Epithelial cell of esophagus (primary cell): Measurements from ENCODE around the gene NUDT2.
"Not testable (repeated sequence)": the region's sequence is repeated elsewhere in the genome, so short reads cannot be mapped to it uniquely, and the experiment has no call there.

Source experiments
- DNase-seq: peaks from one replicate; pipeline ENCODE4 v3.0.0; 2010; ENCODE audit warnings: low read depth
- H3K4me3 ChIP-seq: 2 replicates; pipeline ENCODE4 v1.5.1; 2011; ENCODE audit warnings: mild to moderate bottlenecking, low read length, control low read depth
- TF ChIP-seq, protein P1 (sequence below): IDR thresholded peaks from 2 replicates; pipeline ENCODE4 v1.5.1; 2011; ENCODE audit warnings: low read depth, mild to moderate bottlenecking, low read length, control low read depth, inconsistent platforms; ENCODE audit not compliant: insufficient read depth; ENCODE audit errors: missing control alignments

The NUDT2 gene

DNA sequence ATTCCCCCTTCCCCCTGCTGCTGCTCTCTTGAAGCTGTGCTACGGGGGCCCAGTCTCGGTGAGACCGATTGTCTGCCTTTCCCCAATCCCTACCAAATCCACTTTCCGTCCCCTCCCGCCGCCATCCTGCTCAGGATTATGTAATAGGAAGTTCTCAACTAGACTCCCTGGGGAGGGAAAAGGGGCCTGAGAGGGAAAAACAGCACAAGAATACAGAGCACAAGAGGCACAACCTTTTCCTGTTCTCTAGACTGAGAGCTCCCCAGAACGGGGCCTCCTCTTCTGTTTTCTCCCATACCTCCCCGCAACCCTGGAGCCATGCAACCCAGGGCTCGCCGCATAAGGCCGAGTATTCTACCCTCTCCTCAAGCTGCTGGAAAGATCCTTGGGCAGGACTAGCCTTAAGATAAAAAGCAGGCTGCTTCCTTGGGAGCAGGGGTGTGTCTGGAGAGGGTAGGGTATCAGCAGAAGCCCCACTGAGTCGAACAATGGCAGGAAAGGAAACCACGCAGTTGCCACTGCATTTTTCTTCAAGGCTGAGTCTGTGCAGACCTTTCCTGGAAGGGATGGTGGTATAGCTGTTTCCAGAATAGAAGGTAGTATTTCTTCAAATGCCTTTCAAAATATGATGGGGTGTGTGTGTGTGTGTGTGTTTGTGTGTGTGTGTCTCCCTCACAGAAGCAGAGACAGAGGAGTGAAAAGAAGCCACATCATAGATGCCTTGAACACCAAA lies 34.4 kb downstream of the NUDT2 start:
- DNase-seq = no peak
- H3K4me3 ChIP-seq = no peak overlapping the region
- TF ChIP-seq, protein P1, sequence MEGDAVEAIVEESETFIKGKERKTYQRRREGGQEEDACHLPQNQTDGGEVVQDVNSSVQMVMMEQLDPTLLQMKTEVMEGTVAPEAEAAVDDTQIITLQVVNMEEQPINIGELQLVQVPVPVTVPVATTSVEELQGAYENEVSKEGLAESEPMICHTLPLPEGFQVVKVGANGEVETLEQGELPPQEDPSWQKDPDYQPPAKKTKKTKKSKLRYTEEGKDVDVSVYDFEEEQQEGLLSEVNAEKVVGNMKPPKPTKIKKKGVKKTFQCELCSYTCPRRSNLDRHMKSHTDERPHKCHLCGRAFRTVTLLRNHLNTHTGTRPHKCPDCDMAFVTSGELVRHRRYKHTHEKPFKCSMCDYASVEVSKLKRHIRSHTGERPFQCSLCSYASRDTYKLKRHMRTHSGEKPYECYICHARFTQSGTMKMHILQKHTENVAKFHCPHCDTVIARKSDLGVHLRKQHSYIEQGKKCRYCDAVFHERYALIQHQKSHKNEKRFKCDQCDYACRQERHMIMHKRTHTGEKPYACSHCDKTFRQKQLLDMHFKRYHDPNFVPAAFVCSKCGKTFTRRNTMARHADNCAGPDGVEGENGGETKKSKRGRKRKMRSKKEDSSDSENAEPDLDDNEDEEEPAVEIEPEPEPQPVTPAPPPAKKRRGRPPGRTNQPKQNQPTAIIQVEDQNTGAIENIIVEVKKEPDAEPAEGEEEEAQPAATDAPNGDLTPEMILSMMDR = no peak

DNA sequence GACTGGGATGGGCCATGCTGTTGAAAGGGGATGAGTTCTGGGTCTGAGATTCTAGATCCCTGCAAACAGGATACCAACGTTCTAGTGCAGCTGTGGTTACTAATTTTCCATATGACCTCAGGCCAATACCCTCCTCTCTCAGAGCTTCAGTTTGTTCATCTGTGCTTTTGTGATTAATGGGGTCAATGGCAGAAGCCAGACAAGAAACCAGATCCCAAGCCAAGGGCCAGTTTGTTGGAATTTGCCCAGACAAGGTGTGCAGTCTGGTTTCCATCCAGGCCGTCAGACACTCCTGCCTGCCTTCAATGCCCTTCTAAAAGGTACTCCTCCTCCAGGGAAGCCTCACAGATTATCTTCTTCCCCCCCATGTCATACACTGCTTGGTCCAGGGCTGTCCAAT lies 35.9 kb downstream of the NUDT2 start:
- no peak overlapping the region for H3K4me3 ChIP-seq
- no peak for DNase-seq
- TF ChIP-seq, protein P1 = no peak

DNA sequence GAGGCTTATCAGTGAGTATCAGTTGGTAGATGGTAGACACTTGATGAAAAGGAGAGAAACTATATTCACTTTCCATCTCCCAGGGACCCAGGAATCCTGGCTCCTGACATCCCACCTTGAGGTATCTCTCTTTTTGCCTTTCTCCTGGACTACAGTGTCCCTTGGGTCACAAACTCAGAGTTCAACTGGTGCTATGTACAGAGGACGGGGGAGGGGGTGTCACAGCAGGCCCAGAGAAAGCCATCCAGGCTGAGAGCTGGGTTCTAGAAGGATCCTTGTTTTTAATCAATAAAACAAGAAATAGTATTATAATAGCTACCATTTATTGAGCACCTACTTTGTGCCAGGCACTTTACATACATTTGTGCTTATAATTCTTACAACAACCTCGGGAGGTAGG lies 37.0 kb downstream of the NUDT2 start:
- H3K4me3 ChIP-seq = no peak overlapping the region
- TF ChIP-seq, protein P1 = no peak
- DNase-seq = no peak

DNA sequence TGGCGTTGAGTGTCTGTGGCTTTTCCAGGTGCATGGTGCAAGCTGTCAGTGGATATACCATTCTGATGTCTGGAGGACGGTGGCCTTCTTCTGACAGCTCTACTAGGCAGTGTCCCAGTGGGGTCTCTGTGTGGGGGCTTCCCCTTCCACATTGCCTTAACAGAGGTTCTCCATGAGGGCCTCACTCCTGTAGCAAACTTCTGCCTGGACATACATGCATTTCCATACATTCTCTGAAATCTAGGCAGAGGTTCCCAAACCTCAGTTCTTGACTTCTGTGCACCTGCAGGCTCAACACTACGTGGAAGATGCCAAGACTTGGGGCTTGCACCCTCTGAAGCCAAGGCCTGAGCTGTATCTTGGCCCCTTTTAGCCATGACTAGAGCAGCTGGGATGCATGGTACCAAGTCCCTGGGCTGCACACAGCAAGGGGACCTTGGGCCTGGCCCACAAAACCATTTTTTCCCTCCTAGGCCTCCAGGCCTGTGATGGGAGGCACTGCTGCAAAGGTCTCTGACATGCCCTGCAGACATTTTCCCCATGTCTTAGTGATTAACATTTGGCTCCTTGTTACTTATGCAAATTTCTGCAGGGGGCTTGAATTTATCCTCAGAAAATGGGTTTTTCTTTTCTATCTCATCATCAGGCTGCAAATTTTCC lies 38.5 kb downstream of the NUDT2 start:
- DNase-seq, H3K4me3 ChIP-seq: not testable (repeated sequence)

DNA sequence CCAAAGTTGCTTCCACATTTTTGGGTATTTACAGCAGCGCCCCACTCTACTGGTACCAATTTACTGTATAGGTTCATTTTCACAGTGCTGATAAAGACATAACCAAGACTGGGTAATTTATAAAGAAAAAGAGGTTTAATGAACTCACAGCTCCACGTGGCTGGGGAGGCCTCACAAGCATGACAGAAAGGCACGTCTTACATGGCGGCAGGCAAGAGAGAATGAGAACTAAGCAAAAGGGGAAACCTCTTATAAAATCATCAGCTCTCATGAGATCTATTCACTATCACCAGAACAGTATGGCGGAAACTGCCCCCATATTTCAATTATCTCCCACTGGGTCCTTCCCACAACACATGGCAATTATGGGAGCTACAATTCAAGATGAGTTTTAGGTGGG lies 39.4 kb downstream of the NUDT2 start:
- not testable (repeated sequence) for DNase-seq

DNA sequence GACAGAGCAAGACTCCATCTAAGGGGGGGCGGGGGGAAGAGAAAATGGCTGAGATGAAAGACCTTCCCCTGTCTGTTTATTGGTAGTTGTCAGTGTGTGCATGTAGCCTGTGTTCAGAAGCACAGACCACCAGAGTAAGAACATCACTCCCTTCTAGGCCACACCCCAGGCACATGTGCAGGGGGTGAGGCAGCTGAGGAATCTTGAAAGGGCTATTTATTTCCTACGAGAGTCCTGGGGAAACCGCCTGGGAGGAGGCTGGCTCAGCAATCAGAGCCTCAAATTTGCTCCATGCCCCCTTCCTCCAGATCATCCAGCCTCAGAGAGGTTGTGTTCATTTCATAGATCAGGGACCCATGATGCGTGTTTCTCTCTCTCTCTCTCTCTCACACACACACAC lies 40.3 kb downstream of the NUDT2 start:
- DNase-seq = no peak
- no peak overlapping the region for H3K4me3 ChIP-seq
- TF ChIP-seq, protein P1 = no peak

More for the DNA sequence above, 39.4 kb downstream of the NUDT2 start:
- not testable (repeated sequence) for H3K4me3 ChIP-seq

DNA sequence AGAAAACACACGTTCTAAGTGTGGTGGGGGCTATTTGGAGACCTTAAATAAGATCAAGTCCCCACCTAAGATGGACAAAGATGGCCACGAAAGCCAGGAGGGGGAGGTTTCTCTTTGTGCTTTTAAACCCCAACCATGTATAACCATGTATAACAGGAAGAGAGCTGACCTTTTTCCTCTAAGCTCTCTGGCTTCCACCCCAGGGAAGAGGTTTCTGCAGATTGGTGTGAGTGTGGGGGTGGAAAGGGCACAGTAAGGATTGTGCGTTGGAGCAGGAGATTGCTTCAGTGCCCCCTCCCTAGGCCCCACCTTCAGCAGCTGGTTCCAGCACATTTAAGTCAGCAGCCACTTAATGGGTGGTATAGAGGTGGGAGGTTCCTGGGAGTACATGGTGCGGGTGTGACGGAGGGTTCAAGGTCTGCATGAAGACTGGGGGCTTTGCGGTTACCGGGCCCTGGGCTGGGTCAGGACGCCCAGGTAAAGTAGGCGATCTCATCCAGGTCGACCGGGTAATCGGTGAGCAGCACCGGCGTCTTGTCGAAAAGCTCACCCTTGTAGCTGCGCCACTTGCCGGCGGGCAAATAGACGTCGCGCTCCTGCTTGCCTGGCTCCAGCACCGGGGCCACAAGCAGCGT lies 41.1 kb downstream of the NUDT2 start:
- DNase-seq = no peak
- no peak overlapping the region for H3K4me3 ChIP-seq

More for the DNA sequence above, 41.1 kb downstream of the NUDT2 start:
- TF ChIP-seq, protein P1 = no peak
